GM18498 (cell line): ENCODE results near the gene CST5.
"Not testable (repeated sequence)": the region's sequence is repeated elsewhere in the genome, so short reads cannot be mapped to it uniquely, and the experiment has no call there.

Experiments
- ATAC-seq: cut with Tn5 transposase; IDR thresholded peaks from one replicate; pipeline ENCODE4 v1.9.1; 2021; ENCODE audit warnings: mild to moderate bottlenecking, moderate library complexity; ENCODE audit not compliant: unreplicated experiment

CST5 gene, protein sequence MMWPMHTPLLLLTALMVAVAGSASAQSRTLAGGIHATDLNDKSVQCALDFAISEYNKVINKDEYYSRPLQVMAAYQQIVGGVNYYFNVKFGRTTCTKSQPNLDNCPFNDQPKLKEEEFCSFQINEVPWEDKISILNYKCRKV

GRCh38 chr20:23879328-23879798 is at the start of gene CST5:
Gene CST5, minus strand, starts transcription at chr20:23879748. Its CDS starts 72 bp downstream, at chr20:23879676.
- no peak for ATAC-seq

GRCh38 chr20:23928788-23929187 is 49.2 kb upstream of the CST5 start:
- no peak for ATAC-seq

GRCh38 chr20:23928353-23928752 is 48.8 kb upstream of the CST5 start:
- no peak for ATAC-seq

DNA sequence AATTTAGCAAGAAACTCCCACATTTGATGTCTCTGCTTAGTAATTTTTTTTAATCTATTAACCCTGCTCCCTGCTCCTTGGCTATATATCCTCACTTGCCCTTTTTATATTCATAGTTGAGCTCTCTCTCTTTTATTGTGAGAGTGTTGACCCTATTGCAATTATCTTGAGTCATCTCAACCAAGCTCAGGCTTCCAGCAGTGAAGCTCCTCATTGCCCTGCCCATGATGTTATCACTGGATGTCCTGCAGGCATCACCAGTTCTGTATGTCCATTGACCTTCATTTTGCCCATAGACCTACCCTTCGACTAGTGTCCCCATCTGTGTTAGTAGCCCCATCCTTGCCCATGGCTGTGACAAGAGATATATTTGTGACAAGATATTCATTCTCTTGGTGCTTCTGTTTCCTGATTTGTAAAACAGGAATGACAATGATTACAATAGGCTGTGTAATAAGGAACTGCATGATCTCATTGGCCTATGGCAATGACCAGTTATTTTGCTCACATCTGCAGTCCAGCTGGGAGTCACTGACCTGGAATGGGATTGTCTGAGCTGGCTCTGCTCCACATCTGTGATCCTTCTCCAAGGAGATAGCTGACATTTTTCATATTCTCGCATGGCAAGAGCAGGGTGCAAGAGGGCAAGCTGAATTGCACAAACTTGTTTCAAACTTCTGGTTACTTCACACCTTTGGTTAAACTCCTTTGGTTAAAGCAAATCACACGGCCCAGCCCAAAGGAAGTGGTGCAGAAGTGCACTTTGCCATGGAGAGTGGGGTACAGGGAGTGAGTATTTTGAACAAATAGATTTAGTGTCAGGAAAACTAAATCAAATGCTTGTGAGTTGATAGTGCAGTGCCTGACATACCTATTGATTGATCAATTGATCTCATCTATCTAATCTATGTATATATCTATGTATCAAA is 47.7 kb upstream of the CST5 start:
- no peak for ATAC-seq

GRCh38 chr20:23926526-23926880 is 47.0 kb upstream of the CST5 start:
- ATAC-seq, result no peak

- ATAC-seq, result no peak
Measured at GRCh38 chr20:23925789-23926525, 46.4 kb upstream of the CST5 start.

- ATAC-seq, result no peak
Measured at GRCh38 chr20:23924751-23925150, 45.2 kb upstream of the CST5 start.

- no peak for ATAC-seq
Measured at GRCh38 chr20:23923891-23924435, 44.4 kb upstream of the CST5 start.

DNA sequence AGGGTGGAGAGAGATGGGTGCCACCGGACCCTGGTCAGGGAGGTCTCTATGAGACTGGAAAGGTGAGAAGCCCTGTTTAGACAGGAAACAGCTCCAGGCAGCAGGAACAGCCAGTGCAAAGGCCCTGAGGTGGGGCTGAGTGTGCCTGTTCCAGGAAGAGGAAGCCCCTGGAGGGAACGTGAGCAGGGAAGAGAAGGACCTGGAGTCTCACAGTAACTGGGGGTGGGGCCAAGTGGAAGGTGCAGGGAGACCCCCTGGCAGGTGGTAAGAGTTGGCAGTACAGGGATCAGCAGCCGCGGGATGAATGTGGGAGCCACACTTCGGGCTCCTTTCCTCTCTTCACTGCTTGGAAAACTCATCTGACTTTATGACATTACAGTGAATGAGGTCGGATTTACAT is 43.8 kb upstream of the CST5 start:
- ATAC-seq, result no peak

DNA sequence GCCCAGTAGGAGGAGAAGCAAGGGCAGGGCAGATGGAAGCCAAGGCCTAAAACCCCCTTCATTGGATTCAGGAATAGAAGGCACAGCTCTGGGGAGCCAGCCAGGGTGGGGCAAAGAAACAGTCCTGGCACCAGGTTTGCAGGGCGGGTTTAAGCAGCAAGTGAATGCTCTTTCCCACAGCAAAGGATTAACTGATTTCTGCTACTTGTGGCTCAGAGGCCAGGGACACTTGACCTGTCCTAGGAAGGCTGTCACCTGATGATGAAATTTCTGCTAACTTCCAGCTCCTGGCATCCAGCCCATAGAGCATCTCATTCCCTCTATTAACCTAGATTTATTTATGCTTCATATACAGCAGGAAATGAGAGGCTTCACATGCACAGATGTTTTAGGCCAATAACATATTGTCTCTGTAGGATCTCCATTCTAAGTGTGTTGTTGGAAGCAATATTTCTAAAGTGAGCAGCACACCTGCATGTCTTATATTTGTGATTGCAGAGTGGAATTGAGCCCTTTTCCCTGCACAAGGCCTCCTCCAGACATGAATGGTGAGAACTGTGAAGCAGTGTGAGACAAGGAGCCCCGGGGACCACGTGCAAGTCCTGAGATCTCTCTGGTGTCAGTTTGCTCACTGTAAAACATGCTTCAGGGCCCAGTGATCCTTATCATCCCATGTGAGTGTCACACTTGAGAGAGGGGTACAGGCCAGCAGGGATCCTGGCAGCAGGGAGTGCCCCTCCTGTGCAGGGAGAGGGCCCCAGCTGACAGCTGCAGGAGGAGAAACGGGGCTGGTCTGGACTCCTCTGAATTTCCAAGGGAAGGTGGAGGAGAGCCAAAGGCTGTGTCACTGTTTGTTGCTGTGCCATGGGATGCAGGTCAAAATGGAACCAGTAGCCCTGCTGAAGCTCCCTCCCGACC is 41.1 kb upstream of the CST5 start:
- ATAC-seq, result no peak

- ATAC-seq, result no peak
Measured at GRCh38 chr20:23918896-23919295, 39.3 kb upstream of the CST5 start.

- ATAC-seq, result no peak
Measured at GRCh38 chr20:23918101-23918862, 38.7 kb upstream of the CST5 start.

DNA sequence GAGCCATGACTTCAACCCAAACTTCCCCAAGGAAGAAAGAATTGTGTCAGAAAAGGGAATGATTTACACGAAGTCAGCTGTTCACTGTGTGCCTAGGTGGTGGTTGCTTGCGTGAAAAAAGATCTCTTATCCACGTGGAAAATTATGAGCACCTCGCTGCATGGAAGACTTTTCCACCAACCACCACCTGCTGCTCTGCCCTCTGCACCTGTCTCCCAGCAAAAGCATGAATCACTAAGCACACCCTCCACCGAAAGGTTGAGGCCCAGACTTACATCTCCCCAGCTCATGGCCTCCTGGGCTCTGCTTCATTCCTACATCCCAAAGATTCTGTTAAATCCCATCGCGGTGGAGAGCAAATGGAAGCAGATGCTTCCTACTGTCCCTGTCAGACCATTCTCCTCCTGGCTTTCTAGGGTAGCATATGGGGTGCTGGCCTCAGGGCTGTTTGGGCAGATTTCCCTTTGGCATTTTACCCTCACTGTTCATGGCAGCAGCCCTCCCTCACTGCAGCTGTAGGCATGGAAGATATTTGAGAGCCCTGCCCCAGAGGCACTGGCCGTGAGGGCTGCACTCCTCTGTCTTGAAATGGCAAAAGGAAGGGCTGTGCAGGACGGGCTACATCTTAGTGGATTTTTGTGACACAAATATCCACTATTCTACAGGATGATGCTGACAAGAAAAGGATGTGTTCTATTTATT is 37.6 kb upstream of the CST5 start:
- no peak for ATAC-seq

DNA sequence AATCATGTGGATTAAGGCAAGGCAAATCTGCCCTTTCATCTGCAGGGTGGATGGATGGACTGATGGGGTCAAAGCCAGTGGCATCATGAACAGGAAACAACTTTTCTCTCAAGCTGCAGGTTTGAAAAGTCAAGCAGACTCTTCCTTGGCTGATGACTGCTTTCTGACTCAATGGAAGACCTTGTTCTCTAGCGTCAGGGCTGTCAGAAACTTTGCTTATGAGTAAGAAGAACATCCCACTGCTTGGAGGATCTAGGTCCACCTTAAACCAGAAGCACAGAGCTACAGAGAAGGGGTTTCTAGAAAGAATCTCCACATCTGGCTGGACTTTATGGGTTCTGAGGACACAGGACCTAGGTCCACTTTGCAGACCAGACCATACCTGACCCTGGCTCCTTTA is 36.3 kb upstream of the CST5 start:
- no peak for ATAC-seq

DNA sequence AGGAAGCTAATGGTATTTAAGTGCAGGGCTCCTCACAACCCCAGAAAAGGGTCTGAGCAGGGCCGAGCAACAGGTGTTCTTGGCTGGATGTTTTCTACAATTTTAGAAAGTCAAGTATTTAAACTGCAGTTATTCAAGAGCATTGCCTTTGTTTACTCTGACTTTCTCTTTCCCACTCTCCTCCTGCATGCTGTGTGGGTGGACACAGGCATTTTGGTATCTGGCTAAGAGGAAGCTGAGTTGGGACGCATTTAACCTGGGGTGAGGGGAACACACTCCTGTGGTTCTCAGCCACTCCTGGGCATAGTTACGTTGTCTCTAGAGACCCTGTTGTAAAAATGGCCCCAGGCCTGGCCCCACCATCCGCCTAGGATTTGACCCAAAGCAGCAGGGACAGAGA is 34.9 kb upstream of the CST5 start:
- ATAC-seq, result not testable (repeated sequence)

GRCh38 chr20:23910210-23910609 is 30.7 kb upstream of the CST5 start:
- no peak for ATAC-seq

DNA sequence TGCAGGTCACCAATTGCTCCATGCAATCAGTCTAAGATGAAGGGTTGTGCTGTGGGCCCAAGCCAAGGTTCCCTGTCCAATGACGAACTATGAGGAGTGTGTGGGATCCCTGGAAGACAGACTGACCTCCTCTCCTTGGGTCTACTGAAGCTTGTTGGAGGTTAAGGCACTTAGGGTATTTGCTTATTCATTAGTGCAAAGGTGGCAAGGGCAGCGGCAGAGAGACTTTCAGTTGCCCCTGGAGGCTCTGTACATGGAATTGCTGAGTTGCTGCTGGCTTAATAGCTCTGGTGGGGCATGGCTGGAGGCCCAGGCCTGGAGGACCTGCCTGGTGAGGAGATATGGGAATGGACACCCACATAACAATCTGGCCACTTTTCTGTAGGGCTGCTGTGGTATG is 29.8 kb upstream of the CST5 start:
- no peak for ATAC-seq

GRCh38 chr20:23907579-23907978 is 28.0 kb upstream of the CST5 start:
- ATAC-seq, result no peak

DNA sequence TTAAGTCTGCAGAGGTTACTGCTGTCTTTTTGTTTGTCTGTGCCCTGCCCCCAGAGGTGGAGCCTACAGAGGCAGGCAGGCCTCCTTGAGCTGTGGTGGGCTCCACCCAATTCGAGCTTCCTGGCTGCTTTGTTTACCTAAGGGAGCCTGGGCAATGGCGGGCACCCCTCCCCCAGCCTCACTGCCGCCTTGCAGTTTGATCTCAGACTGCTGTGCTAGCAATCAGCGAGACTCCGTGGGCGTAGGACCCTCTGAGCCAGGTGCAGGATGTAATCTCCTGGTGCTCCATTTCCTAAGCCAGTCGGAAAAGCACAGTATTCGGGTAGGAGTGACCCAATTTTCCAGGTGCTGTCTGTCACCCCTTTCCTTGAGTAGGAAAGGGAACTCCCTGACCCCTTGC is 22.8 kb upstream of the CST5 start:
- ATAC-seq, result not testable (repeated sequence)
